SK-N-SH (cell line): Measurements from ENCODE around the gene SPEM3. TPM values are rescaled to one million over a fixed set of nuclear protein-coding genes. Genes with fewer than 3 reads are reported as not detected.

ENCODE experiments used
- CTCF ChIA-PET: fragments of 300-600, 350-600 bp; formaldehyde crosslinking; extraction: SDS; loops from one replicate; lab custom pipeline; 2021; lab: Yijun Ruan, JAX
- POLR2A ChIA-PET: fragments of 350-600 bp; sonication (Branson Sonifier 250); formaldehyde crosslinking; extraction: SDS; loops from one replicate; lab custom pipeline; 2020; ENCODE audit warnings: antibody characterized with exemption, inconsistent platforms; lab: Yijun Ruan, JAX
- DNase-seq: peaks from one replicate; pipeline ENCODE4 v3.0.0; 2012
- H2AFZ ChIP-seq: fragments of 200-600 bp; sonication (generic); 2 replicates; pipeline ENCODE4 v1.8.1; 2016; ENCODE audit warnings: antibody characterized with exemption, mild to moderate bottlenecking, low read depth
- H3F3A ChIP-seq: fragments of 200-600 bp; sonication (generic); replicated peaks from 2 replicates; pipeline ENCODE3; 2016; ENCODE audit warnings: antibody characterized with exemption, mild to moderate bottlenecking; ENCODE audit not compliant: insufficient read depth
- H3K27ac ChIP-seq, 2 experiments: fragments of 200-500 bp in 1 of 2; fragments of 200-600 bp in 1 of 2; sonication (Bioruptor generic) in 1 of 2; sonication (generic), shearing (Covaris generic) in 1 of 2; 2 replicates each; pipeline versions ENCODE4 v1.5.1 to v1.6.1; 2014 to 2016; ENCODE audit warnings: low read depth in 2 of 2, inconsistent platforms in 1 of 2, low read length in 1 of 2, mild to moderate bottlenecking in 1 of 2, mixed read lengths in 1 of 2
- H3K27me3 ChIP-seq: fragments of 200-600 bp; sonication (generic), shearing (Covaris generic); 2 replicates; pipeline ENCODE4 v1.6.1; 2016; ENCODE audit warnings: mixed run types; ENCODE audit not compliant: insufficient read depth
- H3K36me3 ChIP-seq, 2 experiments: fragments of 200-500 bp in 1 of 2; fragments of 200-600 bp in 1 of 2; sonication (Bioruptor generic) in 1 of 2; sonication (generic) in 1 of 2; replicated peaks in 1 of 2; 2 replicates each; pipeline versions ENCODE3 to v1.5.1; 2014 to 2016; ENCODE audit warnings: low read length in 1 of 2, mild to moderate bottlenecking in 1 of 2; ENCODE audit not compliant: insufficient read depth in 2 of 2, control insufficient read depth in 1 of 2
- H3K4me1 ChIP-seq, 2 experiments: fragments of 200-500 bp in 1 of 2; fragments of 200-600 bp in 1 of 2; sonication (Bioruptor generic) in 1 of 2; sonication (generic), shearing (Covaris generic) in 1 of 2; 2 replicates each; pipeline versions ENCODE4 v1.5.1 to v1.6.1; 2014 to 2016; ENCODE audit warnings: low read depth in 1 of 2, low read length in 1 of 2, mixed run types in 1 of 2; ENCODE audit not compliant: insufficient read depth in 2 of 2, control insufficient read depth in 1 of 2
- H3K4me2 ChIP-seq: fragments of 200-600 bp; sonication (generic), shearing (Covaris generic); 2 replicates; pipeline ENCODE4 v1.6.1; 2017; ENCODE audit warnings: mixed run types
- H3K4me3 ChIP-seq, 2 experiments: fragments of 200-500 bp in 1 of 2; fragments of 200-600 bp in 1 of 2; sonication (Bioruptor generic) in 1 of 2; sonication (generic), shearing (Covaris generic) in 1 of 2; 2 replicates each; pipeline versions ENCODE4 v1.5.1 to v1.8.1; 2014 to 2016; ENCODE audit warnings: low read depth in 2 of 2, inconsistent platforms in 1 of 2, low read length in 1 of 2, mild to moderate bottlenecking in 1 of 2, mixed read lengths in 1 of 2, moderate library complexity in 1 of 2
- H3K79me2 ChIP-seq: fragments of 200-600 bp; sonication (generic); 2 replicates; pipeline ENCODE4 v1.8.1; 2017; ENCODE audit warnings: mild to moderate bottlenecking; ENCODE audit not compliant: insufficient read depth
- H3K9ac ChIP-seq: fragments of 200-600 bp; sonication (generic); 2 replicates; pipeline ENCODE4 v1.6.1; 2017; ENCODE audit warnings: mixed run types
- H3K9me2 ChIP-seq: fragments of 200-600 bp; sonication (generic); 2 replicates; pipeline ENCODE4 v1.6.1; 2017; ENCODE audit warnings: mixed run types
- H3K9me3 ChIP-seq: fragments of 200-600 bp; sonication (generic); 2 replicates; pipeline ENCODE4 v1.6.1; 2017; ENCODE audit warnings: mixed run types, mild to moderate bottlenecking, moderate library complexity
- H4K20me1 ChIP-seq: fragments of 200-600 bp; sonication (generic); 2 replicates; pipeline ENCODE4 v1.6.1; 2017; ENCODE audit warnings: mild to moderate bottlenecking, mixed run types; ENCODE audit not compliant: insufficient read depth
- ELF1 ChIP-seq: IDR thresholded peaks from 2 replicates; pipeline ENCODE4 v1.4.0; 2012
- EP300 ChIP-seq, 2 experiments: IDR thresholded peaks; 2 replicates each; pipeline versions ENCODE4 v1.4.0 to v1.6.1; 2012; ENCODE audit warnings: borderline replicate concordance in 1 of 2, low read depth in 1 of 2, low read length in 1 of 2
- FOSL2 ChIP-seq: IDR thresholded peaks from 2 replicates; pipeline ENCODE4 v1.4.0; 2012; ENCODE audit warnings: low read depth, mild to moderate bottlenecking, moderate library complexity, borderline replicate concordance
- FOXJ3 ChIP-seq: sonication (generic); formaldehyde crosslinking; IDR thresholded peaks from 2 replicates; pipeline ENCODE4 v1.5.1; 2020; ENCODE audit warnings: mild to moderate bottlenecking, missing genetic modification reagents
- FOXM1 ChIP-seq: IDR thresholded peaks from 2 replicates; pipeline ENCODE4 v1.4.0; 2012; ENCODE audit warnings: low read depth, mild to moderate bottlenecking
- MEF2A ChIP-seq: IDR thresholded peaks from 2 replicates; pipeline ENCODE4 v1.4.0; 2012; ENCODE audit warnings: low read depth, borderline replicate concordance
- NFIC ChIP-seq: IDR thresholded peaks from 2 replicates; pipeline ENCODE4 v1.4.0; 2012; ENCODE audit warnings: borderline replicate concordance
- NRF1 ChIP-seq: IDR thresholded peaks from 2 replicates; pipeline ENCODE4 v1.6.1; 2012; ENCODE audit warnings: low read depth, mild to moderate bottlenecking, low read length
- POLR2AphosphoS5 ChIP-seq: IDR thresholded peaks from 2 replicates; pipeline ENCODE4 v1.6.1; 2012; ENCODE audit warnings: low read depth, low read length
- RAD21 ChIP-seq: IDR thresholded peaks from 2 replicates; pipeline ENCODE4 v1.6.1; 2012; ENCODE audit warnings: mild to moderate bottlenecking, low read length
- RFX5 ChIP-seq: IDR thresholded peaks from 2 replicates; pipeline ENCODE4 v1.6.1; 2012; ENCODE audit warnings: mild to moderate bottlenecking, improper control_type of control experiment, low read length
- SMC3 ChIP-seq: IDR thresholded peaks from 2 replicates; pipeline ENCODE4 v1.6.1; 2012; ENCODE audit warnings: low read depth, low read length, improper control_type of control experiment
- TCF12 ChIP-seq: IDR thresholded peaks from 2 replicates; pipeline ENCODE4 v1.4.0; 2012
- WGBS: methylation state at CpG from one replicate; pipeline ENCODE4 v1.1.6; 2017; ENCODE audit warnings: low lambda C conversion rate; 5-methylcytosine and 5-hydroxymethylcytosine counted together
- polyA plus RNA-seq, 3 experiments: library from polyadenylated mRNA; depleted of rRNA; stranded (reverse); fragments of >200 nt; gene quantifications; 2 replicates each; pipeline ENCODE4 v1.2.3, GENCODE V29; 2012
- TF ChIP-seq, protein P1 (sequence below): IDR thresholded peaks from 2 replicates; pipeline ENCODE4 v1.4.0; 2012; ENCODE audit warnings: low read depth, borderline replicate concordance
- TF ChIP-seq, protein P2 (sequence below): fragments of 150-350 bp; IDR thresholded peaks from 2 replicates; pipeline ENCODE4 v1.6.1; 2016; ENCODE audit warnings: mild to moderate bottlenecking, low read depth, low read length
- TF ChIP-seq, protein P3 (sequence below): IDR thresholded peaks from 2 replicates; pipeline ENCODE4; 2012

SPEM3 gene
- polyA plus RNA-seq, 1 of the 3 experiments (the other 2 are of a cell fraction), result not detected

DNA sequence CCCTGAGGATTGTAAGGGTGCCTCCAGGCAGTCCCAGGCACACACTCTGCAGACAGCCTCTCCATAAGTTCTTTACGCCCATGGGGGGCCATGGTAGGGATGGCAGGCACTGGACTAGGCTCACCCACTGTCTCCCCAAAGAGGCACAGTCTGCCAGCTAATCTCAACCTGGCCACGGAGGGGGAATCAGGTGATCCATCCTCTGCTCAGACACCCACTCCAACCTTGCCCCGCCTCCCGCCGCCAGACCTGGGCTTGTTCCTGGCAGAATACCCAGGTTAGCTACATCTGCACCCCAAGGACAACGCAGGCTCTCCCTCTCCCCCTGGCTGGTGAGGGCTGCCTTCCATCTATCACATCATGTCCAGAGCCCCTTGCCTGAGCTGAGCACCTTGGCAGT lies 19.8 kb upstream of the SPEM3 start (continued):
- TF ChIP-seq, protein P1, sequence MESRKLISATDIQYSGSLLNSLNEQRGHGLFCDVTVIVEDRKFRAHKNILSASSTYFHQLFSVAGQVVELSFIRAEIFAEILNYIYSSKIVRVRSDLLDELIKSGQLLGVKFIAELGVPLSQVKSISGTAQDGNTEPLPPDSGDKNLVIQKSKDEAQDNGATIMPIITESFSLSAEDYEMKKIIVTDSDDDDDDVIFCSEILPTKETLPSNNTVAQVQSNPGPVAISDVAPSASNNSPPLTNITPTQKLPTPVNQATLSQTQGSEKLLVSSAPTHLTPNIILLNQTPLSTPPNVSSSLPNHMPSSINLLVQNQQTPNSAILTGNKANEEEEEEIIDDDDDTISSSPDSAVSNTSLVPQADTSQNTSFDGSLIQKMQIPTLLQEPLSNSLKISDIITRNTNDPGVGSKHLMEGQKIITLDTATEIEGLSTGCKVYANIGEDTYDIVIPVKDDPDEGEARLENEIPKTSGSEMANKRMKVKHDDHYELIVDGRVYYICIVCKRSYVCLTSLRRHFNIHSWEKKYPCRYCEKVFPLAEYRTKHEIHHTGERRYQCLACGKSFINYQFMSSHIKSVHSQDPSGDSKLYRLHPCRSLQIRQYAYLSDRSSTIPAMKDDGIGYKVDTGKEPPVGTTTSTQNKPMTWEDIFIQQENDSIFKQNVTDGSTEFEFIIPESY, result no peak
- TF ChIP-seq, protein P2, sequence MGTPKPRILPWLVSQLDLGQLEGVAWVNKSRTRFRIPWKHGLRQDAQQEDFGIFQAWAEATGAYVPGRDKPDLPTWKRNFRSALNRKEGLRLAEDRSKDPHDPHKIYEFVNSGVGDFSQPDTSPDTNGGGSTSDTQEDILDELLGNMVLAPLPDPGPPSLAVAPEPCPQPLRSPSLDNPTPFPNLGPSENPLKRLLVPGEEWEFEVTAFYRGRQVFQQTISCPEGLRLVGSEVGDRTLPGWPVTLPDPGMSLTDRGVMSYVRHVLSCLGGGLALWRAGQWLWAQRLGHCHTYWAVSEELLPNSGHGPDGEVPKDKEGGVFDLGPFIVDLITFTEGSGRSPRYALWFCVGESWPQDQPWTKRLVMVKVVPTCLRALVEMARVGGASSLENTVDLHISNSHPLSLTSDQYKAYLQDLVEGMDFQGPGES, result no peak
- TF ChIP-seq RAD21 (no peak), TCF12 (no peak), ELF1 (no peak), NRF1 (no peak), FOXJ3 (no peak), FOXM1 (no peak)

DNA sequence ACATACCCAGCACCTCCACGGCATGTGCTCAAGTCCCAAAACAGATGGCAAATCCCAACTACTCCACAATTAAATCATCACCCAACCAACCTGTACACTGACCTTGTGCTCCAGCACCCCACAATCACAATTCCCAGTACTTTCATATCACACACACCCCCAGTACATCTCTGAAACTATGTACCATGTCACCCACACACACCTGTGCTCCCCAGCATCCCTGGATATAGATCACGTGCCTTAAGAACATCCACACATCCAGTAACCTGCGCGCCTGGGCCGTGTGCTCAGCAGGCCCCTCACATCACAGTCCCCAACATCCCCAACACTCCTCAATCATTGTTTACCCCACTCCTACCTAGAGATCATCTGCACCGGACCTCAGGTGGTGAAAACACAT lies 18.9 kb upstream of the SPEM3 start:
- no peak overlapping the region for H3K27ac ChIP-seq
- TF ChIP-seq NRF1 (no peak), FOSL2 (no peak)
- no peak for DNase-seq
- H3K79me2 ChIP-seq, result peaks cover 28% of the 10 kb centered on the region
- no peaks in the 10 kb centered on the region for H3K9me3 ChIP-seq
- H3K9ac ChIP-seq, result no peak overlapping the region
- 94% methylated on average over 6 of the region's 6 CpGs for WGBS
- peaks cover 11% of the 10 kb centered on the region; the same call in 1 of the 2 replicates for H4K20me1 ChIP-seq
- no peaks in the 10 kb centered on the region for H3F3A ChIP-seq
- H3K36me3 ChIP-seq, result peaks cover 8 to 42% of the 10 kb centered on the region in 2 experiments
- H3K4me3 ChIP-seq, result no peak overlapping the region
- H3K4me2 ChIP-seq, result no peak overlapping the region
- POLR2A ChIA-PET, result no interaction called here
- CTCF ChIA-PET, result interaction anchor here (4.9 kb wide), 1 partner anchor 54 kb away, joined by 28 read pairs; the partner anchor contains the start of gene TMEM95
- no peaks in the 10 kb centered on the region for H3K27me3 ChIP-seq
- no peaks in the 10 kb centered on the region for H3K9me2 ChIP-seq
- H2AFZ ChIP-seq, result no peak overlapping the region
- H3K4me1 ChIP-seq, result peaks cover 0 to 15% of the 10 kb centered on the region in 2 experiments; a peak in 1 of 4 replicates

DNA sequence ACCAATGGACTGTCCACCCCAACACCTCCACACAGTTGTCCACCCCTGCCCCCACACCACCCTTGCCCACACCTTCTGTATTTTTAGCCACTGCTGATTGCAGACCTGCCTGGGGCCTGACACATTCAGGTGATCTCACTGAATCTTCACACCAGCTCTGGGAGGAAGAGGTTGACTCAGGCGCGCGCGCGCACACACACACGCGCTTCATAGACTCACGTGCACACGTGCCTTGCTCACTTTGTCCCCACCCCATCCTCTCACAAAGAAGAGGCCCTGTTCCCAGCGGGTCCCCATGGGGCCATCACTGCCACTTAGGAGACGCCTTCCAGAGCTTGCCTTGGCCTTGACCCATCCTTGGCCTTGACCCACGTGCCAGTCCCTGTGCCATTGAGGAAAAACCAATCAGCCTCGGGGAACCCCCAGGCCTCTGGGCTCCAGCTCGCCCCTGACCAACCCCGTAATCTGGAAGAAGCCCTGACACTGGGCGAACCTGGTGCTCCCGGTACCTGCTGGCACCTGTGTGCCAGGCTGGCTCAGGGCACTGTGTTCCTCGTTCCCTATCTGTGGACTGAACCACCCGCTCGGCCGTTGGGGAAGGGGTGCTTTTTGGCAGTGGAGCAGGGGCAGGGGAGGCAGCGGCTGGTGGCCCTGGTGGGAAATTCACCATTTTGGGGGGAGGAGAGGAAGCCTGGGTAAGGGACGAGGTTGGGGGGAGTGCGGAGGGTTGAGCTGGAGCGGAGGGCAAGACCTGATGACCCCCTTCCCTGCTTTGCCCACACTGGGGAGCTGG lies 17.8 kb upstream of the SPEM3 start:
- ChIA-PET CTCF (interaction anchor here (2.8 kb wide), 1 partner anchor 26 kb away, joined by 8 read pairs; no protein-coding TSS in a partner anchor), POLR2A (no interaction called here)
- H3K9ac ChIP-seq, result no peak overlapping the region
- no peak for DNase-seq
- no peaks in the 10 kb centered on the region for H3K27me3 ChIP-seq
- peaks cover 17% of the 10 kb centered on the region for H3K79me2 ChIP-seq
- no peaks in the 10 kb centered on the region for H3K9me2 ChIP-seq
- H3F3A ChIP-seq, result no peaks in the 10 kb centered on the region
- TF ChIP-seq RAD21, result no peak
- TF ChIP-seq RFX5, result no peak
- no peak for TF ChIP-seq POLR2AphosphoS5
- no peak for TF ChIP-seq NFIC
- TF ChIP-seq SMC3, result no peak
- no peak for TF ChIP-seq MEF2A
- TF ChIP-seq EP300 (IDR thresholded peaks at IDR 0.05; ENCODE audit: borderline replicate concordance in 1 of 2, low read depth in 1 of 2, low read length in 1 of 2), result no peak
- TF ChIP-seq, protein P3, sequence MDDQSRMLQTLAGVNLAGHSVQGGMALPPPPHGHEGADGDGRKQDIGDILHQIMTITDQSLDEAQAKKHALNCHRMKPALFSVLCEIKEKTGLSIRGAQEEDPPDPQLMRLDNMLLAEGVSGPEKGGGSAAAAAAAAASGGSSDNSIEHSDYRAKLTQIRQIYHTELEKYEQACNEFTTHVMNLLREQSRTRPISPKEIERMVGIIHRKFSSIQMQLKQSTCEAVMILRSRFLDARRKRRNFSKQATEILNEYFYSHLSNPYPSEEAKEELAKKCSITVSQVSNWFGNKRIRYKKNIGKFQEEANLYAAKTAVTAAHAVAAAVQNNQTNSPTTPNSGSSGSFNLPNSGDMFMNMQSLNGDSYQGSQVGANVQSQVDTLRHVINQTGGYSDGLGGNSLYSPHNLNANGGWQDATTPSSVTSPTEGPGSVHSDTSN, result no peak
- H2AFZ ChIP-seq, result no peak overlapping the region
- H3K4me3 ChIP-seq, result no peak overlapping the region
- WGBS, result 91% methylated on average over 16 of the region's 25 CpGs
- peaks cover 11% of the 10 kb centered on the region; the same call in 1 of the 2 replicates for H4K20me1 ChIP-seq
- peaks cover 0 to 15% of the 10 kb centered on the region in 2 experiments; a peak in 1 of 4 replicates for H3K4me1 ChIP-seq
- H3K36me3 ChIP-seq, result peaks cover 8 to 53% of the 10 kb centered on the region in 2 experiments
- H3K9me3 ChIP-seq, result no peaks in the 10 kb centered on the region
- no peak overlapping the region for H3K27ac ChIP-seq
- no peak overlapping the region for H3K4me2 ChIP-seq
